B cell (primary cell): ENCODE results near the gene CEACAM19. TPM values are rescaled to one million over a fixed set of nuclear protein-coding genes. Genes with fewer than 3 reads are reported as not detected.

ENCODE experiments used
- ATAC-seq: fragments of 200-7000 bp; cut with Tn5 transposase; one replicate; pipeline ENCODE4 v1.10.0; 2021; ENCODE audit warnings: low read depth, mild to moderate bottlenecking, moderate number of reproducible peaks, moderate library complexity
- CTCF ChIA-PET: fragments of 350-600 bp; sonication (Branson Sonifier 250); formaldehyde crosslinking; loops from one replicate; lab custom pipeline; 2021; ENCODE audit warnings: antibody characterized with exemption, inconsistent platforms; lab: Charles Lee
- POLR2A ChIA-PET: fragments of 350-600 bp; sonication (Branson Sonifier 250); formaldehyde crosslinking; loops from one replicate; lab custom pipeline; 2021; ENCODE audit warnings: antibody characterized with exemption; lab: Charles Lee
- DNase-seq: peaks from one replicate; pipeline ENCODE4 v3.0.0; 2013
- H2AFZ ChIP-seq: 2 replicates; pipeline ENCODE4 v1.6.1; 2012; ENCODE audit warnings: mild to moderate bottlenecking, low read depth, low read length; ENCODE audit not compliant: insufficient read depth, poor library complexity, severe bottlenecking
- H3K27ac ChIP-seq, 2 donors: 1 replicate in 1 of 2; 2 replicates in 1 of 2; pipeline ENCODE4 v1.5.1; 2012 to 2013; ENCODE audit warnings: low read length in 2 of 2, mild to moderate bottlenecking in 2 of 2, moderate library complexity in 1 of 2
- H3K27me3 ChIP-seq, 4 experiments: fragments of 200-600 bp in 1 of 4; sonication (generic) in 1 of 4; replicated peaks in 1 of 4; 1 replicate in 2 of 4; 2 replicates in 2 of 4; pipeline versions ENCODE4 v1.6.1 to v1.7.0; 2013 to 2016; ENCODE audit warnings: low read length in 3 of 4, mild to moderate bottlenecking in 2 of 4, mixed read lengths in 1 of 4, moderate library complexity in 1 of 4; ENCODE audit not compliant: insufficient read depth in 4 of 4, control insufficient read depth in 3 of 4; ENCODE audit errors: control extremely low read depth in 1 of 4
- H3K36me3 ChIP-seq, 2 experiments: replicated peaks in 1 of 2; 1 replicate in 1 of 2; 2 replicates in 1 of 2; pipeline versions ENCODE4 v1.6.1 to v1.7.1; 2013; ENCODE audit warnings: low read length in 1 of 2; ENCODE audit not compliant: insufficient read depth in 2 of 2, control insufficient read depth in 1 of 2; ENCODE audit errors: control extremely low read depth in 1 of 2, extremely low read depth in 1 of 2
- H3K4me1 ChIP-seq, 2 donors: fragments of 200-600 bp in 1 of 2; sonication (generic) in 1 of 2; 1 replicate in 1 of 2; 2 replicates in 1 of 2; pipeline versions ENCODE4 v1.5.1 to v1.6.1; 2013 to 2017; ENCODE audit warnings: low read length in 2 of 2; ENCODE audit not compliant: control insufficient read depth in 2 of 2, insufficient read depth in 2 of 2
- H3K4me2 ChIP-seq: replicated peaks from 2 replicates; pipeline ENCODE3; 2012; ENCODE audit warnings: mild to moderate bottlenecking, low read depth, low read length; ENCODE audit not compliant: poor library complexity, severe bottlenecking
- H3K4me3 ChIP-seq, 5 experiments: fragments of 200-600 bp in 1 of 5; sonication (generic) in 1 of 5; 1 replicate in 3 of 5; 2 replicates in 2 of 5; pipeline versions ENCODE4 v1.5.1 to v1.7.0; 2011 to 2016; ENCODE audit warnings: low read length in 4 of 5, mild to moderate bottlenecking in 4 of 5, low read depth in 2 of 5, control low read depth in 1 of 5, moderate library complexity in 1 of 5; ENCODE audit not compliant: insufficient read depth in 1 of 5; ENCODE audit errors: control extremely low read depth in 1 of 5, extremely low read depth in 1 of 5
- H3K79me2 ChIP-seq: fragments of 200-600 bp; sonication (generic); one replicate; pipeline ENCODE4 v1.6.0; 2016; ENCODE audit warnings: low read length; ENCODE audit not compliant: control insufficient read depth, insufficient read depth
- H3K9ac ChIP-seq: fragments of 200-600 bp; sonication (generic); 2 replicates; pipeline ENCODE4 v1.6.1; 2017; ENCODE audit warnings: mild to moderate bottlenecking, low read length, moderate library complexity
- H3K9me3 ChIP-seq, 3 donors: one replicate each; pipeline versions ENCODE4 v1.6.1 to v1.7.1; 2013; ENCODE audit warnings: low read length in 2 of 3; ENCODE audit not compliant: control insufficient read depth in 2 of 3, insufficient read depth in 1 of 3; ENCODE audit errors: control extremely low read depth in 1 of 3
- H4K20me1 ChIP-seq: 2 replicates; pipeline ENCODE4 v1.6.0; 2012; ENCODE audit warnings: mild to moderate bottlenecking, low read length; ENCODE audit not compliant: insufficient read depth, control insufficient read depth, poor library complexity, severe bottlenecking
- H3K27ac Mint-ChIP-seq: one replicate; pipeline ENCODE4 v1.8.0; 2021; ENCODE audit warnings: mixed read lengths
- H3K27me3 Mint-ChIP-seq: one replicate; pipeline ENCODE4 v1.8.0; 2021; ENCODE audit warnings: mixed read lengths
- H3K4me1 Mint-ChIP-seq: one replicate; pipeline ENCODE4 v1.8.0; 2021; ENCODE audit warnings: mixed read lengths
- H3K4me3 Mint-ChIP-seq: one replicate; pipeline ENCODE4 v1.8.0; 2021; ENCODE audit warnings: mixed read lengths
- H3K9me3 Mint-ChIP-seq: one replicate; pipeline ENCODE4 v1.8.0; 2022; ENCODE audit warnings: mixed read lengths; ENCODE audit not compliant: insufficient read depth
- EZH2 ChIP-seq: IDR thresholded peaks from 2 replicates; pipeline ENCODE4 v1.6.1; 2012; ENCODE audit warnings: borderline replicate concordance, low read depth, mild to moderate bottlenecking, moderate library complexity, low read length; ENCODE audit not compliant: insufficient read depth, poor library complexity, severe bottlenecking
- WGBS: methylation state at CpG from one replicate; pipeline ENCODE4 v1.1.5; 2013; ENCODE audit warnings: missing lambda C conversion rate; ENCODE audit not compliant: insufficient coverage; 5-methylcytosine and 5-hydroxymethylcytosine counted together
- intact Hi-C: fragments of 100-400 bp; cut with micrococcal nuclease; formaldehyde crosslinking; loops from one replicate; pipeline ENCODE4 v1.10.0; 2022
- polyA plus RNA-seq: library from polyadenylated mRNA; depleted of rRNA; stranded (reverse); fragments of >200 nt; gene quantifications from 2 replicates; pipeline ENCODE4 v1.2.3, GENCODE V29; 2012
- total RNA-seq, 2 donors: library from RNA; stranded (reverse); fragments of 120-200 nt in 1 of 2; gene quantifications; 1 replicate in 1 of 2; 2 replicates in 1 of 2; pipeline versions ENCODE4 v1.2.3 to v1.2.4, GENCODE V29; 2013 to 2022
- TF ChIP-seq, protein P1 (sequence below): fragments of 200-600 bp; IDR thresholded peaks from one replicate; pipeline ENCODE4 v1.8.0; 2022; ENCODE audit warnings: antibody characterized with exemption, mild to moderate bottlenecking

Gene CEACAM19
- total and polyA plus RNA-seq, 2 donors (not counting 1 experiment from before 2014, with no cell fraction given), result not detected

DNA sequence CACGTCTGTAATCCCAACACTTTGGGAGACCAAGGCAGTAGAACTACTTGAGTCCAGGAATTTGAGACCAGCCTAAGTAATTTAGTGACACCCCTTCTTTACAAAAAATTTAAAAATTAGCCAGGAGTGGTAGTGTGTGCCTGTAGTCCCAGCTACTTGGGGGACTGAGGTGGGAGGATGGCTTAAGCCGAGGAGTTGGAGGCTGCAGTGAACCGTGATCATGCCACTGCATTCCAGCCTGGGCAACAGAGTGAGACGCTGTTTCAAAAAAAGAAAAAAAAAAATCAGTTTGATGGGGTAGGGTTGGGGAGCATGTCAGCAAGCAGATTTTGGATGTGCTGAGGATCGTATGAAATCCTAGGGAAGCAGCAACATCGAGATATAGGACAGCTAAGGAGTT, 4.2 kb downstream of the CEACAM19 start:
- CTCF ChIA-PET, result no interaction called here
- H3K79me2 ChIP-seq, result no peaks in the 10 kb centered on the region
- H3K9ac ChIP-seq, result no peak overlapping the region
- peaks cover 0 to 8% (median 0%) of the 10 kb centered on the region in 3 donors for H3K9me3 ChIP-seq
- POLR2A ChIA-PET, result no interaction called here
- no peaks in the 10 kb centered on the region for H4K20me1 ChIP-seq
- H3K27ac Mint-ChIP-seq, result no peak overlapping the region
- H3K9me3 Mint-ChIP-seq, result peaks cover 2% of the 10 kb centered on the region
- no peak overlapping the region for H3K4me2 ChIP-seq
- intact Hi-C loops, result no loop called here
- no peak overlapping the region for H3K4me3 Mint-ChIP-seq
- TF ChIP-seq, protein P1, sequence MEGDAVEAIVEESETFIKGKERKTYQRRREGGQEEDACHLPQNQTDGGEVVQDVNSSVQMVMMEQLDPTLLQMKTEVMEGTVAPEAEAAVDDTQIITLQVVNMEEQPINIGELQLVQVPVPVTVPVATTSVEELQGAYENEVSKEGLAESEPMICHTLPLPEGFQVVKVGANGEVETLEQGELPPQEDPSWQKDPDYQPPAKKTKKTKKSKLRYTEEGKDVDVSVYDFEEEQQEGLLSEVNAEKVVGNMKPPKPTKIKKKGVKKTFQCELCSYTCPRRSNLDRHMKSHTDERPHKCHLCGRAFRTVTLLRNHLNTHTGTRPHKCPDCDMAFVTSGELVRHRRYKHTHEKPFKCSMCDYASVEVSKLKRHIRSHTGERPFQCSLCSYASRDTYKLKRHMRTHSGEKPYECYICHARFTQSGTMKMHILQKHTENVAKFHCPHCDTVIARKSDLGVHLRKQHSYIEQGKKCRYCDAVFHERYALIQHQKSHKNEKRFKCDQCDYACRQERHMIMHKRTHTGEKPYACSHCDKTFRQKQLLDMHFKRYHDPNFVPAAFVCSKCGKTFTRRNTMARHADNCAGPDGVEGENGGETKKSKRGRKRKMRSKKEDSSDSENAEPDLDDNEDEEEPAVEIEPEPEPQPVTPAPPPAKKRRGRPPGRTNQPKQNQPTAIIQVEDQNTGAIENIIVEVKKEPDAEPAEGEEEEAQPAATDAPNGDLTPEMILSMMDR, result no peak
- TF ChIP-seq EZH2, result no peak
- H3K27ac ChIP-seq, result no peak overlapping the region
- no peak for DNase-seq
- ATAC-seq, result no peak
- no peaks in the 10 kb centered on the region for H3K4me1 Mint-ChIP-seq
- 94% methylated on average over 6 of the region's 6 CpGs for WGBS
- H3K36me3 ChIP-seq, result no peaks in the 10 kb centered on the region
- no peak overlapping the region for H3K4me3 ChIP-seq
- no peaks in the 10 kb centered on the region for H3K4me1 ChIP-seq
- H3K27me3 ChIP-seq, result no peaks in the 10 kb centered on the region
- peaks cover 13% of the 10 kb centered on the region for H3K27me3 Mint-ChIP-seq
- H2AFZ ChIP-seq, result no peak overlapping the region

DNA sequence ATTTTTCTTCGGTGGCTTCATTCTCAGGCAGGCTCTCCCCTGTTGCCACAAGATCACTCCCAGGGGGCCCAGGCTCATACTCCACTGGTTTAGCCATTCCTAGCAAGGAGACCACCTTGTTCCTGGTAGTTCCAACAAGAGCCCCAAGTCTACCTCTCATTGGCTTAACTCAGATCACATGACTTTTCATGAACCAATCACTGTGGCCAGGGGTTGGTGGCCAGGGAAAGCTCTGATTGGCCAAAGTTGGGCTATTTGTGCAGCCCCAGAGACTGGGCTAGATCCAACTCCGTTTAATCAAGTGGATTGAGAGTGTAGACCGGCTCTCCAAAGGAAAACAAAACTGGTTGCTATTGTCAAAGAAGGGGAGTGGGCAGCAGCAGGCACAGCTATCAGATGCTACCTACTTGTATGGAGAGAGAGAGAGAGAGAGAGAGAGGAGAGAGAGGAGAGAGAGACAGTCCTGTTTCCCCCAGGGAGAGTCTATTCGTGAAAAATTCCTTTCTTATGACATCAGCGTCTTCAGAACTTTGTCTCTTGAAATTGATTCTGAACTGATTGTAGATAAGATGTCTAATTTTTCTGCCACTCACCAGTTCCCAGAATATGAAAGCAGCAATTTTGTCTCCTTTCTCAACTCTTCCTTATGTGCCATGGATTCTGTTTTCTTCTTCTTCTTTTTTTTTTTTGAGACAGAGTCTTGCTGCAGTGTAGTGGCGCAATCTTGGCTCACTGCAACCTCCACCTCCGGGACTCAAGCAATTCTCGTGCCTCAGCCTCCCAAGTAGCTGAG, 5.9 kb downstream of the CEACAM19 start:
- 85% methylated on average over 6 of the region's 8 CpGs for WGBS
- no peak overlapping the region for H3K4me3 ChIP-seq
- TF ChIP-seq EZH2, result no peak
- TF ChIP-seq, protein P1, result no peak
- H3K9ac ChIP-seq, result no peak overlapping the region
- no peaks in the 10 kb centered on the region for H3K4me1 ChIP-seq
- POLR2A ChIA-PET, result no interaction called here
- H3K4me2 ChIP-seq, result no peak overlapping the region
- no peaks in the 10 kb centered on the region for H3K27me3 ChIP-seq
- no peaks in the 10 kb centered on the region for H3K4me1 Mint-ChIP-seq
- H3K9me3 Mint-ChIP-seq, result peaks cover under 1% of the 10 kb centered on the region
- H3K27ac ChIP-seq, result no peak overlapping the region
- intact Hi-C loops, result no loop called here
- H3K27ac Mint-ChIP-seq, result no peak overlapping the region
- H4K20me1 ChIP-seq, result no peaks in the 10 kb centered on the region
- DNase-seq (no peak), ATAC-seq (no peak)
- peaks cover 15% of the 10 kb centered on the region for H3K27me3 Mint-ChIP-seq
- no peak overlapping the region for H3K4me3 Mint-ChIP-seq
- CTCF ChIA-PET, result interaction anchor here (0.6 kb wide), 1 partner anchor 32 kb away, joined by 3 read pairs; no protein-coding TSS in a partner anchor
- no peak overlapping the region for H2AFZ ChIP-seq
- H3K79me2 ChIP-seq, result no peaks in the 10 kb centered on the region
- peaks cover 0 to 5% (median 0%) of the 10 kb centered on the region in 3 donors for H3K9me3 ChIP-seq
- H3K36me3 ChIP-seq, result no peaks in the 10 kb centered on the region
